A549 treated with DMSO at 1 μM for 4 hours (cell line): ENCODE results near the gene CXCR3. TPM values are rescaled to one million over a fixed set of nuclear protein-coding genes. Genes with fewer than 3 reads are reported as not detected.

Experiments
- total RNA-seq: library from RNA; stranded (reverse); fragments of 200-300 nt; extraction: Qiagen RNA extraction; gene quantifications from 5 replicates; pipeline ENCODE4 v1.2.3, GENCODE V29; 2022; ENCODE audit warnings: low read depth

Gene CXCR3
- 0.13 TPM in 2 of 5 replicates, not detected in the others for total RNA-seq

GRCh38 chrX:71618303-71618721, at the start of gene CXCR3:
Gene CXCR3, minus strand, starts transcription at chrX:71618511. Its CDS starts 62 bp downstream, at chrX:71618449.

GRCh38 chrX:71667328-71668247, 49.3 kb upstream of the CXCR3 start, which contains the start of gene LOC101059915:
Gene LOC101059915, plus strand, starts transcription at chrX:71667546.

GRCh38 chrX:71578253-71579135, 39.8 kb downstream of the CXCR3 start, which contains the start of gene GCNA:
Gene GCNA, plus strand, starts transcription at chrX:71578437. Its CDS starts 2,385 bp downstream, at chrX:71580822.

Other genes with a start within 250 kb of the CXCR3 start
- 27.4 to 46.5 TPM (median 43.5 TPM) in 5 replicates for gene OGT, start 85.4 kb downstream of the CXCR3 start, total RNA-seq
- 1.1 to 1.8 TPM (median 1.2 TPM) in 5 replicates for gene GCNA, start 40.1 kb downstream of the CXCR3 start, total RNA-seq
- gene CXorf49, start 99.8 kb upstream of the CXCR3 start, total RNA-seq, result not detected in 5 replicates
- gene CXorf49B, start 144.8 kb upstream of the CXCR3 start, total RNA-seq, result not detected in 5 replicates